ENCODE measurements around the gene ZNF460.
A peak's percentile ranks its signal among the peaks of the same experiment; 100 is the strongest.

Gene ZNF460

GRCh38 chr19:57262044-57262443 is 18.2 kb upstream of the ZNF460 start:
- H3K4me3 ChIP-seq (ENCODE audit: control insufficient read depth in 1 of 7, extremely low read depth in 1 of 7, insufficient read depth in 4 of 7, low read depth in 2 of 7, low read length in 6 of 7) = no peak overlapping the region
- H3K27ac ChIP-seq (ENCODE audit: insufficient read depth in 1 of 2, low read depth in 1 of 2, low read length in 2 of 2, poor library complexity in 1 of 2, severe bottlenecking in 2 of 2) = no peak overlapping the region
- no peaks in the 10 kb centered on the region for H3K9me3 ChIP-seq (ENCODE audit: control extremely low read depth in 1 of 5, control insufficient read depth in 4 of 5, insufficient read depth in 2 of 5, low read depth in 1 of 5, low read length in 4 of 5)
- H3K4me1 ChIP-seq (ENCODE audit: control extremely low read depth in 1 of 4, control insufficient read depth in 4 of 4, insufficient read depth in 4 of 4, low read length in 3 of 4) = no peaks in the 10 kb centered on the region
- peaks cover 6 to 19% (median 10%) of the 10 kb centered on the region in 4 experiments for H3K36me3 ChIP-seq (ENCODE audit: control insufficient read depth in 4 of 4, insufficient read depth in 4 of 4, low read length in 3 of 4)
- POLR2A ChIA-PET = no interaction called here
- no peak for DNase-seq
- CTCF ChIA-PET = no interaction called here
- WGBS (ENCODE audit: insufficient coverage) = 100% methylated on average over 3 of the region's 3 CpGs
- H3K27me3 ChIP-seq (replicated peaks in 2 of 5; ENCODE audit: control insufficient read depth in 4 of 5, insufficient read depth in 5 of 5, low read length in 4 of 5) = no peaks in the 10 kb centered on the region

- H3K36me3 ChIP-seq (ENCODE audit: control insufficient read depth in 4 of 4, insufficient read depth in 4 of 4, low read length in 3 of 4) = peaks cover 6 to 19% (median 10%) of the 10 kb centered on the region in 4 experiments
- CTCF ChIA-PET = no interaction called here
- H3K4me3 ChIP-seq (ENCODE audit: control insufficient read depth in 1 of 7, extremely low read depth in 1 of 7, insufficient read depth in 4 of 7, low read depth in 2 of 7, low read length in 6 of 7) = no peak overlapping the region
- no peaks in the 10 kb centered on the region for H3K4me1 ChIP-seq (ENCODE audit: control extremely low read depth in 1 of 4, control insufficient read depth in 4 of 4, insufficient read depth in 4 of 4, low read length in 3 of 4)
- H3K27ac ChIP-seq (ENCODE audit: insufficient read depth in 1 of 2, low read depth in 1 of 2, low read length in 2 of 2, poor library complexity in 1 of 2, severe bottlenecking in 2 of 2) = no peak overlapping the region
- POLR2A ChIA-PET = no interaction called here
- WGBS (ENCODE audit: insufficient coverage) = 100% methylated on average over 1 of the region's 1 CpG
- peak; percentile 6 to 47 (median 36) for DNase-seq
- no peaks in the 10 kb centered on the region for H3K9me3 ChIP-seq (ENCODE audit: control extremely low read depth in 1 of 5, control insufficient read depth in 4 of 5, insufficient read depth in 2 of 5, low read depth in 1 of 5, low read length in 4 of 5)
- H3K27me3 ChIP-seq (replicated peaks in 2 of 5; ENCODE audit: control insufficient read depth in 4 of 5, insufficient read depth in 5 of 5, low read length in 4 of 5) = no peaks in the 10 kb centered on the region
Measured at GRCh38 chr19:57263244-57263741, 17.0 kb upstream of the ZNF460 start.

DNA sequence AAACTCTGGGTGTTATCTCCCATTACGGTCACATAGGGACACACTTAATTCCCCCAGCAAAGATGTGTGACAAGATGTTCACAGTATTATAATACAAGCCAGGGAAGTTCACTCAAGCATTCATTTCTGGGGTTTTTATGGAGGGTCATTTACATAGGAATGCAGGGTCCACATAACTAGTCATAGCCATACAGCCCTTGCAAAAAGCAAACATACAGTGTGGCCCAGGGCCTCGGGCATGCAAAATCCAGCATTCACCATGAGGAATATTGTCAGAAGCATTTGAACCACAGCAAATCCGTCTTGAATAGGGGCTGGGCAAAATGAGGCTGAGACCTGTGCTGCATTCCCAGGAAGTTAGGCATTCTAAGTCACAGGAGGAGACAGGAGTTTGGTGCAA is 13.0 kb upstream of the ZNF460 start:
- POLR2A ChIA-PET = no interaction called here
- 97% methylated on average over 3 of the region's 3 CpGs for WGBS (ENCODE audit: insufficient coverage)
- Histone ChIP-seq H3K36me3 (ENCODE audit: control insufficient read depth in 4 of 4, insufficient read depth in 4 of 4, low read length in 3 of 4) (peaks cover 0 to 7% (median 2%) of the 10 kb centered on the region in 4 experiments), H3K4me1 (ENCODE audit: control extremely low read depth in 1 of 4, control insufficient read depth in 4 of 4, insufficient read depth in 4 of 4, low read length in 3 of 4) (no peaks in the 10 kb centered on the region), H3K4me3 (ENCODE audit: control insufficient read depth in 1 of 7, extremely low read depth in 1 of 7, insufficient read depth in 4 of 7, low read depth in 2 of 7, low read length in 6 of 7) (no peak overlapping the region), H3K9me3 (ENCODE audit: control extremely low read depth in 1 of 5, control insufficient read depth in 4 of 5, insufficient read depth in 2 of 5, low read depth in 1 of 5, low read length in 4 of 5) (no peaks in the 10 kb centered on the region), H3K27me3 (replicated peaks in 2 of 5; ENCODE audit: control insufficient read depth in 4 of 5, insufficient read depth in 5 of 5, low read length in 4 of 5) (no peaks in the 10 kb centered on the region), H3K27ac (ENCODE audit: insufficient read depth in 1 of 2, low read depth in 1 of 2, low read length in 2 of 2, poor library complexity in 1 of 2, severe bottlenecking in 2 of 2) (no peak overlapping the region)
- CTCF ChIA-PET = no interaction called here
- DNase-seq = no peak

DNA sequence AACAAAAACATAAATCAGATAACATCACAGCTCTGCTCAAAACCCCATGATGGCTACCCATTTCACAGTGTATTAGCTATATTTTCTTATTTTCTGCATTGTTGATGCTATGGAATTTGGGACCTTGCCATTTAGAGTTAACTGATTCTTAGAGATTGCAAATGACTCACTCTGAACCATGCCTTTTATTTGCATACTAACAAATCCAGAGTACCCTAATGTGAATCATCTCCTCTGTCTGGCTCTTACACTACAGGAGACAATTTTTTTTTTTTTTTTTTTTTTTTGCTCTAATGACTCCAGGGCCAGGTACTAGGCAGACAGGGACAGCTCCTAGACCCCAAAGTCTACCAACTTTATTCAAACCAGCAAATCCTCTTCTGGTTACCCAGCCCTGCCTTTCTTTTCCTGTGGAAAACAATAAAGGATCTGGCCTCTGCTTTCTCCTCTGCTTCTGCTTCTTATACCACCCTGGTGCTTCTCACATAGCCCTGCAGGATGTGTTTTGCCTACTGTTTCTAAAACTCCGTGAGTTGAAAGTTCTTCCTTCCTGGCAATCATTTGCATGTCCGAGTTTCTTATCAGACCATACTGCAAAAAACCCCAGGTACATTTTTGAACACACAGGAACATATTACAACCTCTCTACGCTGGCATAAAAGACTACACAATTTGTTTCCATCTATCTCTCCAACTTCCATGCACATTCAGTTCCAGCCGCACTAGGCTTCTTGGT is 10.6 kb upstream of the ZNF460 start:
- 98% methylated on average over 4 of the region's 4 CpGs for WGBS (ENCODE audit: insufficient coverage)
- CTCF ChIA-PET = no interaction called here
- H3K4me3 ChIP-seq (ENCODE audit: control insufficient read depth in 1 of 7, extremely low read depth in 1 of 7, insufficient read depth in 4 of 7, low read depth in 2 of 7, low read length in 6 of 7) = no peak overlapping the region
- no peaks in the 10 kb centered on the region for H3K27me3 ChIP-seq (replicated peaks in 2 of 5; ENCODE audit: control insufficient read depth in 4 of 5, insufficient read depth in 5 of 5, low read length in 4 of 5)
- POLR2A ChIA-PET = no interaction called here
- H3K36me3 ChIP-seq (ENCODE audit: control insufficient read depth in 4 of 4, insufficient read depth in 4 of 4, low read length in 3 of 4) = peaks cover 0 to 8% (median 1%) of the 10 kb centered on the region in 4 experiments
- no peak for DNase-seq
- H3K4me1 ChIP-seq (ENCODE audit: control extremely low read depth in 1 of 4, control insufficient read depth in 4 of 4, insufficient read depth in 4 of 4, low read length in 3 of 4) = no peaks in the 10 kb centered on the region
- no peak overlapping the region for H3K27ac ChIP-seq (ENCODE audit: insufficient read depth in 1 of 2, low read depth in 1 of 2, low read length in 2 of 2, poor library complexity in 1 of 2, severe bottlenecking in 2 of 2)
- no peaks in the 10 kb centered on the region for H3K9me3 ChIP-seq (ENCODE audit: control extremely low read depth in 1 of 5, control insufficient read depth in 4 of 5, insufficient read depth in 2 of 5, low read depth in 1 of 5, low read length in 4 of 5)

GRCh38 chr19:57271280-57271679 is 9.0 kb upstream of the ZNF460 start:
- H3K27ac ChIP-seq (ENCODE audit: insufficient read depth in 1 of 2, low read depth in 1 of 2, low read length in 2 of 2, poor library complexity in 1 of 2, severe bottlenecking in 2 of 2) = no peak overlapping the region
- peaks cover 0 to 8% (median 2%) of the 10 kb centered on the region in 4 experiments for H3K36me3 ChIP-seq (ENCODE audit: control insufficient read depth in 4 of 4, insufficient read depth in 4 of 4, low read length in 3 of 4)
- no peaks in the 10 kb centered on the region for H3K9me3 ChIP-seq (ENCODE audit: control extremely low read depth in 1 of 5, control insufficient read depth in 4 of 5, insufficient read depth in 2 of 5, low read depth in 1 of 5, low read length in 4 of 5)
- H3K27me3 ChIP-seq (replicated peaks in 2 of 5; ENCODE audit: control insufficient read depth in 4 of 5, insufficient read depth in 5 of 5, low read length in 4 of 5) = no peaks in the 10 kb centered on the region
- H3K4me1 ChIP-seq (ENCODE audit: control extremely low read depth in 1 of 4, control insufficient read depth in 4 of 4, insufficient read depth in 4 of 4, low read length in 3 of 4) = no peaks in the 10 kb centered on the region
- no peak overlapping the region for H3K4me3 ChIP-seq (ENCODE audit: control insufficient read depth in 1 of 7, extremely low read depth in 1 of 7, insufficient read depth in 4 of 7, low read depth in 2 of 7, low read length in 6 of 7)
- WGBS (ENCODE audit: insufficient coverage) = 93% methylated on average over 4 of the region's 8 CpGs
- ChIA-PET CTCF (no interaction called here), POLR2A (no interaction called here)
- no peak for DNase-seq

- Histone ChIP-seq H3K27me3 (replicated peaks in 2 of 5; ENCODE audit: control insufficient read depth in 4 of 5, insufficient read depth in 5 of 5, low read length in 4 of 5) (no peaks in the 10 kb centered on the region), H3K9me3 (ENCODE audit: control extremely low read depth in 1 of 5, control insufficient read depth in 4 of 5, insufficient read depth in 2 of 5, low read depth in 1 of 5, low read length in 4 of 5) (no peaks in the 10 kb centered on the region), H3K27ac (ENCODE audit: insufficient read depth in 1 of 2, low read depth in 1 of 2, low read length in 2 of 2, poor library complexity in 1 of 2, severe bottlenecking in 2 of 2) (no peak overlapping the region), H3K4me1 (ENCODE audit: control extremely low read depth in 1 of 4, control insufficient read depth in 4 of 4, insufficient read depth in 4 of 4, low read length in 3 of 4) (no peaks in the 10 kb centered on the region), H3K36me3 (ENCODE audit: control insufficient read depth in 4 of 4, insufficient read depth in 4 of 4, low read length in 3 of 4) (peaks cover 0 to 8% (median 3%) of the 10 kb centered on the region in 4 experiments), H3K4me3 (ENCODE audit: control insufficient read depth in 1 of 7, extremely low read depth in 1 of 7, insufficient read depth in 4 of 7, low read depth in 2 of 7, low read length in 6 of 7) (no peak overlapping the region)
- CTCF ChIA-PET = no interaction called here
- no CpG with 5 or more reads among the region's 1 CpG for WGBS (ENCODE audit: insufficient coverage)
- DNase-seq = no peak
- POLR2A ChIA-PET = interaction anchor here (0.6 kb wide), 1 partner anchor 27 kb away, joined by 7 read pairs; no protein-coding TSS in a partner anchor
Measured at GRCh38 chr19:57273014-57273413, 7.3 kb upstream of the ZNF460 start.

- Histone ChIP-seq H3K36me3 (ENCODE audit: control insufficient read depth in 4 of 4, insufficient read depth in 4 of 4, low read length in 3 of 4) (peaks cover 0 to 3% (median 1%) of the 10 kb centered on the region in 4 experiments), H3K9me3 (ENCODE audit: control extremely low read depth in 1 of 5, control insufficient read depth in 4 of 5, insufficient read depth in 2 of 5, low read depth in 1 of 5, low read length in 4 of 5) (no peaks in the 10 kb centered on the region), H3K4me1 (ENCODE audit: control extremely low read depth in 1 of 4, control insufficient read depth in 4 of 4, insufficient read depth in 4 of 4, low read length in 3 of 4) (peaks cover 3 to 15% (median 9%) of the 10 kb centered on the region in 4 experiments), H3K27me3 (replicated peaks in 2 of 5; ENCODE audit: control insufficient read depth in 4 of 5, insufficient read depth in 5 of 5, low read length in 4 of 5) (no peaks in the 10 kb centered on the region), H3K27ac (ENCODE audit: insufficient read depth in 1 of 2, low read depth in 1 of 2, low read length in 2 of 2, poor library complexity in 1 of 2, severe bottlenecking in 2 of 2) (no peak overlapping the region), H3K4me3 (ENCODE audit: control insufficient read depth in 1 of 7, extremely low read depth in 1 of 7, insufficient read depth in 4 of 7, low read depth in 2 of 7, low read length in 6 of 7) (no peak overlapping the region)
- ChIA-PET CTCF (no interaction called here), POLR2A (no interaction called here)
- no peak for DNase-seq
- no CpG with 5 or more reads among the region's 1 CpG for WGBS (ENCODE audit: insufficient coverage)
Measured at GRCh38 chr19:57276430-57276829, 3.9 kb upstream of the ZNF460 start.

Measured in common myeloid progenitor, CD34-positive (primary cell).